Prostate gland (tissue), 2 donors: Measurements from ENCODE around the gene AUTS2.

Experiments
- POLR2A ChIP-seq: fragments of 450-650 bp; IDR thresholded peaks from one replicate; pipeline ENCODE4 v1.6.1; 2016; ENCODE audit warnings: antibody characterized with exemption, mild to moderate bottlenecking
- TF ChIP-seq, protein P1 (sequence below), 4 experiments: fragments of 200-600 bp in 2 of 4; fragments of 450-650 bp in 2 of 4; sonication (generic) in 2 of 4; IDR thresholded peaks; 1 replicate in 3 of 4; 2 replicates in 1 of 4; pipeline ENCODE4 v1.5.1; 2016 to 2019; ENCODE audit warnings: antibody characterized with exemption in 4 of 4, mild to moderate bottlenecking in 2 of 4, moderate library complexity in 2 of 4

DNA sequence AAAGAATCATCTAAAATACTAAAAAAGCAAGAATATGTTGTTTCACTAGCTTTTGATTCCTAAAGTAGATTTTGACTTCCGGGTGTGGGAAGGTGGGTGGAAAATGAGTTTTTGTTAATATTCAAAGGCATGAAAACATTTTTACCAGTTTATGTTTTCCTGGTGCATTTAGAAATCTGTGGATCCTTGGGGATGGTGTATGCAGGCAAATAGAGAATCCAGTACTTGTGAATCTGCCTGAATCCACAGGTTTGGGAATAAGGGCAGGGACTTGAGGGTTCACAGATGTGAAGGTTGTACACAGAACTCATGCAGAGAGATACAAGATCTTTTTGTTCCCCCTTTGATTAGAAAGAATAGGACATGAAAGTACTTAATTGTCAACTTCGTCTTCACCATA, 22.4 kb downstream of the AUTS2 start:
- TF ChIP-seq, protein P1, sequence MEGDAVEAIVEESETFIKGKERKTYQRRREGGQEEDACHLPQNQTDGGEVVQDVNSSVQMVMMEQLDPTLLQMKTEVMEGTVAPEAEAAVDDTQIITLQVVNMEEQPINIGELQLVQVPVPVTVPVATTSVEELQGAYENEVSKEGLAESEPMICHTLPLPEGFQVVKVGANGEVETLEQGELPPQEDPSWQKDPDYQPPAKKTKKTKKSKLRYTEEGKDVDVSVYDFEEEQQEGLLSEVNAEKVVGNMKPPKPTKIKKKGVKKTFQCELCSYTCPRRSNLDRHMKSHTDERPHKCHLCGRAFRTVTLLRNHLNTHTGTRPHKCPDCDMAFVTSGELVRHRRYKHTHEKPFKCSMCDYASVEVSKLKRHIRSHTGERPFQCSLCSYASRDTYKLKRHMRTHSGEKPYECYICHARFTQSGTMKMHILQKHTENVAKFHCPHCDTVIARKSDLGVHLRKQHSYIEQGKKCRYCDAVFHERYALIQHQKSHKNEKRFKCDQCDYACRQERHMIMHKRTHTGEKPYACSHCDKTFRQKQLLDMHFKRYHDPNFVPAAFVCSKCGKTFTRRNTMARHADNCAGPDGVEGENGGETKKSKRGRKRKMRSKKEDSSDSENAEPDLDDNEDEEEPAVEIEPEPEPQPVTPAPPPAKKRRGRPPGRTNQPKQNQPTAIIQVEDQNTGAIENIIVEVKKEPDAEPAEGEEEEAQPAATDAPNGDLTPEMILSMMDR (IDR thresholded peaks at IDR 0.05), result no peak
- TF ChIP-seq POLR2A, result no peak
